MM.1S (cell line): ENCODE data around the gene KHK.

Experiments
- DNase-seq: peaks from one replicate; pipeline ENCODE4 v3.0.0-alpha.2; 2015
- H2AFZ ChIP-seq: fragments of 300-600 bp; sonication (generic); 2 replicates; pipeline ENCODE4 v1.6.0; 2016; ENCODE audit warnings: antibody characterized with exemption, low read length
- H3F3A ChIP-seq: fragments of 300-600 bp; sonication (generic); 2 replicates; pipeline ENCODE4 v1.6.1; 2016; ENCODE audit warnings: mild to moderate bottlenecking, antibody characterized with exemption, low read length, moderate library complexity, mixed read lengths; ENCODE audit not compliant: insufficient read depth
- H3K27ac ChIP-seq: fragments of 300-600 bp; sonication (generic); 2 replicates; pipeline ENCODE4 v1.5.1; 2016; ENCODE audit warnings: mild to moderate bottlenecking, low read length
- H3K27me3 ChIP-seq: fragments of 300-600 bp; sonication (generic); replicated peaks from 2 replicates; pipeline ENCODE4 v1.6.0; 2016; ENCODE audit warnings: low read length; ENCODE audit not compliant: insufficient read depth
- H3K36me3 ChIP-seq: fragments of 300-600 bp; sonication (generic); replicated peaks from 2 replicates; pipeline ENCODE4 v1.6.1; 2016; ENCODE audit warnings: mild to moderate bottlenecking, low read length, mixed read lengths; ENCODE audit not compliant: insufficient read depth
- H3K4me1 ChIP-seq: fragments of 300-600 bp; sonication (generic); 2 replicates; pipeline ENCODE4 v1.6.1; 2016; ENCODE audit warnings: low read length, mixed read lengths
- H3K4me2 ChIP-seq: fragments of 300-600 bp; sonication (generic); 2 replicates; pipeline ENCODE4 v1.6.0; 2016; ENCODE audit warnings: low read depth, low read length
- H3K4me3 ChIP-seq: fragments of 300-600 bp; sonication (generic); 2 replicates; pipeline ENCODE4 v1.5.1; 2016; ENCODE audit warnings: low read length, mixed read lengths
- H3K79me2 ChIP-seq: fragments of 300-600 bp; sonication (generic); 2 replicates; pipeline ENCODE4 v1.6.1; 2016; ENCODE audit warnings: mixed run types, low read length, mixed read lengths
- H3K9ac ChIP-seq: fragments of 300-600 bp; sonication (generic); 2 replicates; pipeline ENCODE4 v1.6.1; 2016; ENCODE audit warnings: low read length, mixed read lengths
- H3K9me2 ChIP-seq: fragments of 300-600 bp; sonication (generic); replicated peaks from 2 replicates; pipeline ENCODE4 v1.6.1; 2016; ENCODE audit warnings: mild to moderate bottlenecking, low read length, mixed read lengths; ENCODE audit not compliant: insufficient read depth
- H3K9me3 ChIP-seq: fragments of 300-600 bp; sonication (generic); replicated peaks from 2 replicates; pipeline ENCODE4 v1.6.1; 2016; ENCODE audit warnings: mild to moderate bottlenecking, low read length, mixed read lengths; ENCODE audit not compliant: insufficient read depth
- H4K20me1 ChIP-seq: fragments of 300-600 bp; sonication (generic); 2 replicates; pipeline ENCODE4 v1.6.1; 2016; ENCODE audit warnings: mild to moderate bottlenecking, low read length, moderate library complexity, mixed read lengths; ENCODE audit not compliant: insufficient read depth
- EZH2 ChIP-seq: fragments of 300-600 bp; sonication (generic); optimal IDR thresholded peaks from 2 replicates; pipeline ENCODE3; 2017; ENCODE audit warnings: low read depth, mild to moderate bottlenecking, antibody characterized with exemption, low read length, mixed read lengths
- EZH2phosphoT487 ChIP-seq: fragments of 300-600 bp; sonication (generic); IDR thresholded peaks from 2 replicates; pipeline ENCODE4 v1.6.1; 2018; ENCODE audit warnings: antibody characterized with exemption, low read length
- TF ChIP-seq, protein P1 (sequence below): fragments of 300-600 bp; sonication (generic); IDR thresholded peaks from 2 replicates; pipeline ENCODE4 v1.5.1; 2016; ENCODE audit warnings: antibody characterized with exemption, low read length, mixed read lengths

Gene KHK

GRCh38 chr2:27071990-27072830 is 14.4 kb upstream of the KHK start:
- Histone ChIP-seq H3K36me3 (no peaks in the 10 kb centered on the region), H3K4me1 (peaks cover 49% of the 10 kb centered on the region), H3K9me3 (no peaks in the 10 kb centered on the region), H3K27ac (no peak overlapping the region), H4K20me1 (no peaks in the 10 kb centered on the region), H3K4me3 (peak overlapping the region; percentile 64), H3K9me2 (no peaks in the 10 kb centered on the region), H3K79me2 (peaks cover 33% of the 10 kb centered on the region), H3F3A (peaks cover 22% of the 10 kb centered on the region), H2AFZ (peak overlapping the region; percentile 74), H3K4me2 (peak overlapping the region; percentile 94), H3K27me3 (no peaks in the 10 kb centered on the region), H3K9ac (peak overlapping the region; percentile 57; the same call in 1 of the 2 replicates)
- DNase-seq, result no peak
- TF ChIP-seq, protein P1, sequence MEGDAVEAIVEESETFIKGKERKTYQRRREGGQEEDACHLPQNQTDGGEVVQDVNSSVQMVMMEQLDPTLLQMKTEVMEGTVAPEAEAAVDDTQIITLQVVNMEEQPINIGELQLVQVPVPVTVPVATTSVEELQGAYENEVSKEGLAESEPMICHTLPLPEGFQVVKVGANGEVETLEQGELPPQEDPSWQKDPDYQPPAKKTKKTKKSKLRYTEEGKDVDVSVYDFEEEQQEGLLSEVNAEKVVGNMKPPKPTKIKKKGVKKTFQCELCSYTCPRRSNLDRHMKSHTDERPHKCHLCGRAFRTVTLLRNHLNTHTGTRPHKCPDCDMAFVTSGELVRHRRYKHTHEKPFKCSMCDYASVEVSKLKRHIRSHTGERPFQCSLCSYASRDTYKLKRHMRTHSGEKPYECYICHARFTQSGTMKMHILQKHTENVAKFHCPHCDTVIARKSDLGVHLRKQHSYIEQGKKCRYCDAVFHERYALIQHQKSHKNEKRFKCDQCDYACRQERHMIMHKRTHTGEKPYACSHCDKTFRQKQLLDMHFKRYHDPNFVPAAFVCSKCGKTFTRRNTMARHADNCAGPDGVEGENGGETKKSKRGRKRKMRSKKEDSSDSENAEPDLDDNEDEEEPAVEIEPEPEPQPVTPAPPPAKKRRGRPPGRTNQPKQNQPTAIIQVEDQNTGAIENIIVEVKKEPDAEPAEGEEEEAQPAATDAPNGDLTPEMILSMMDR, result no peak
- TF ChIP-seq EZH2phosphoT487, result no peak
- no peak for TF ChIP-seq EZH2

DNA sequence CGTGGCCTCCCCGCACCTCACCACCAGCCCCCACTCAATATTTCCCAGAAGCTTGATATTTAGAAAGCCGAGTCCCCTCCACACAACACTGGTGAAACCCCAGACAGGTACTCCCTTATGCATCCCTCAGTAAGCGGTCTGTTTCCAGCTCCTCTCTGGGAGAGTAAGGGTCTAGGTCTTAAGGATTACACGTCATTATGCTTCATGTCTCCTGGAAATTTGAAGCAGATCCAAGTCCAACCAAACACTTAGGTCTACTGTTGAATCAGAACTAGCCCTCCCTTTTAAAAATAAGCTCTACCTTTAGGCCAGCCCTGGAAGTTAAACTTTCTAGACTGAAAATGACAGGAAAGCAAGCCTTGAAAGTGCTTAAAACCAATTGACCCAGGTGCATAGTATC is 13.7 kb upstream of the KHK start:
- DNase-seq, result no peak
- Histone ChIP-seq H3K4me2 (no peak overlapping the region), H3K9me2 (no peaks in the 10 kb centered on the region), H3K79me2 (peaks cover 33% of the 10 kb centered on the region), H2AFZ (no peak overlapping the region), H3K9ac (no peak overlapping the region), H3F3A (peaks cover 25% of the 10 kb centered on the region), H3K9me3 (no peaks in the 10 kb centered on the region), H3K27ac (no peak overlapping the region), H3K4me1 (peaks cover 54% of the 10 kb centered on the region), H3K4me3 (no peak overlapping the region), H3K36me3 (no peaks in the 10 kb centered on the region), H3K27me3 (no peaks in the 10 kb centered on the region), H4K20me1 (no peaks in the 10 kb centered on the region)
- TF ChIP-seq EZH2phosphoT487, result no peak
- TF ChIP-seq, protein P1, result no peak
- no peak for TF ChIP-seq EZH2

DNA sequence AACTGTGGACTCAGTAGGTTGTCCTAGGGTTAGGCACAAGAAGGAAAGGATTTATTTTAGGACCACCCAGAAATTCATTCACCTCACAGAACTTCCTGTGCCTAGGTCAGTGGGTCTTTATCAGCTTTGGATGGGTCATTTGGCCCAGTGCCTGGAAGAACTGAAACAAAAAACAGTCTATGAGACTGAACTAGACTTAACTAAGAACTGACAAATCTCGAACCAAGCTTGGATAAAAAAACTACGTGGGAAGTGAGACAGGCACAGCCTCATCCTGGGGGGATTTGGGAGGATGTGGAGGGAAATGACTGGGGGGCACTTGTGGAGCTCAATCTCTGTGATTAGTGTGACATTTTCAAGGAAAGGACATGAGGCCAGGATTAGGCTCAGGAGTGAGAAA is 12.8 kb upstream of the KHK start:
- TF ChIP-seq EZH2phosphoT487, result no peak
- no peak for TF ChIP-seq EZH2
- TF ChIP-seq, protein P1, result no peak
- H2AFZ ChIP-seq, result no peak overlapping the region
- no peaks in the 10 kb centered on the region for H3K9me3 ChIP-seq
- H3K9ac ChIP-seq, result no peak overlapping the region
- no peak overlapping the region for H3K4me2 ChIP-seq
- peaks cover 32% of the 10 kb centered on the region for H3K79me2 ChIP-seq
- H3K4me3 ChIP-seq, result no peak overlapping the region
- H3K27me3 ChIP-seq, result no peaks in the 10 kb centered on the region
- no peaks in the 10 kb centered on the region for H3K36me3 ChIP-seq
- H3F3A ChIP-seq, result peaks cover 25% of the 10 kb centered on the region
- no peaks in the 10 kb centered on the region for H4K20me1 ChIP-seq
- no peaks in the 10 kb centered on the region for H3K9me2 ChIP-seq
- DNase-seq, result no peak
- peaks cover 55% of the 10 kb centered on the region for H3K4me1 ChIP-seq
- no peak overlapping the region for H3K27ac ChIP-seq
